Dermis blood vessel endothelial cell (primary cell): ENCODE results near the gene SLC38A4. TPM values are rescaled to one million over a fixed set of nuclear protein-coding genes. Genes with fewer than 3 reads are reported as not detected.
"Not testable (repeated sequence)": the region's sequence is repeated elsewhere in the genome, so short reads cannot be mapped to it uniquely, and the experiment has no call there.

ENCODE experiments used
- DNase-seq: peaks from one replicate; pipeline ENCODE4 v3.0.0; 2010
- total RNA-seq: library from RNA; depleted of rRNA; stranded (reverse); fragments of >200 nt; gene quantifications from 2 replicates; pipeline ENCODE4 v1.2.3, GENCODE V29; 2014

The SLC38A4 gene
- total RNA-seq, 1 donor from 2014 or later: 1.2 TPM

- no peak for DNase-seq
These were observed 51.5 kb downstream of the SLC38A4 start for GRCh38 chr12:46774322-46774633.

GRCh38 chr12:46773586-46774321 lies 52.0 kb downstream of the SLC38A4 start:
- no peak for DNase-seq

GRCh38 chr12:46771268-46771827 lies 54.4 kb downstream of the SLC38A4 start:
- DNase-seq: no peak

GRCh38 chr12:46770501-46771183 lies 55.2 kb downstream of the SLC38A4 start:
- no peak for DNase-seq

- no peak for DNase-seq
These were observed 61.8 kb downstream of the SLC38A4 start for GRCh38 chr12:46764005-46764404.

- DNase-seq: no peak
These were observed 62.6 kb downstream of the SLC38A4 start for GRCh38 chr12:46763230-46763629.

- no peak for DNase-seq
These were observed 71.2 kb downstream of the SLC38A4 start for GRCh38 chr12:46754550-46754949.

GRCh38 chr12:46752396-46752795 lies 73.4 kb downstream of the SLC38A4 start:
- DNase-seq: no peak

GRCh38 chr12:46751173-46751572 lies 74.6 kb downstream of the SLC38A4 start:
- no peak for DNase-seq

GRCh38 chr12:46749322-46749721 lies 76.5 kb downstream of the SLC38A4 start:
- no peak for DNase-seq

- no peak for DNase-seq
These were observed 81.5 kb downstream of the SLC38A4 start for GRCh38 chr12:46744283-46744682.

- DNase-seq: no peak
These were observed 82.3 kb downstream of the SLC38A4 start for GRCh38 chr12:46743456-46743855.

- not testable (repeated sequence) for DNase-seq
These were observed 83.5 kb downstream of the SLC38A4 start for GRCh38 chr12:46742271-46742670.

GRCh38 chr12:46725332-46725731 lies 100.5 kb downstream of the SLC38A4 start:
- DNase-seq: no peak

GRCh38 chr12:46723629-46724419 lies 102.0 kb downstream of the SLC38A4 start:
- no peak for DNase-seq

GRCh38 chr12:46722394-46723185 lies 103.2 kb downstream of the SLC38A4 start:
- DNase-seq: peak; percentile 10

GRCh38 chr12:46718495-46718894 lies 107.3 kb downstream of the SLC38A4 start:
- no peak for DNase-seq

- DNase-seq: no peak
These were observed 107.9 kb downstream of the SLC38A4 start for GRCh38 chr12:46717868-46718267.

GRCh38 chr12:46717159-46717558 lies 108.6 kb downstream of the SLC38A4 start:
- DNase-seq: no peak
